ENCODE results near the gene TJP3. TPM values are rescaled to one million over a fixed set of nuclear protein-coding genes. Genes with fewer than 3 reads are reported as not detected.

The TJP3 gene
- total RNA-seq, 1 donor from 2014 or later = 2.0 TPM

DNA sequence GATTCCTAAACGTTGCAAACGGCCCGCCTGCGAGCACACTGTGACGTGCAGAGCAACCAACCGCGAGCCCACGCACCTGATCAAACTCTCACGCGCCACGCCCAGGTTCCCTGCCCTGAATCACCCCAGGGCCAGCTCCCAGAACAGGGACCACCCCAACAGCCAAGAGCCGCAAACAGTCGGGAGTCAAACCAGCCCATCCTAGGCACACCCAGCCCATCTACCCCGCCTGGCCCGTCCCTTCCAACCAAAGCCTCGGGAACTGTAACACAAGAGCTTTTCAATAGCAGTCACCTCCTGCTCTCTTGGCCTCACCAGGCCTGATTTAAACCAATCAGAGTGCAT, 16.8 kb upstream of the TJP3 start:
- TF ChIP-seq, protein P1, sequence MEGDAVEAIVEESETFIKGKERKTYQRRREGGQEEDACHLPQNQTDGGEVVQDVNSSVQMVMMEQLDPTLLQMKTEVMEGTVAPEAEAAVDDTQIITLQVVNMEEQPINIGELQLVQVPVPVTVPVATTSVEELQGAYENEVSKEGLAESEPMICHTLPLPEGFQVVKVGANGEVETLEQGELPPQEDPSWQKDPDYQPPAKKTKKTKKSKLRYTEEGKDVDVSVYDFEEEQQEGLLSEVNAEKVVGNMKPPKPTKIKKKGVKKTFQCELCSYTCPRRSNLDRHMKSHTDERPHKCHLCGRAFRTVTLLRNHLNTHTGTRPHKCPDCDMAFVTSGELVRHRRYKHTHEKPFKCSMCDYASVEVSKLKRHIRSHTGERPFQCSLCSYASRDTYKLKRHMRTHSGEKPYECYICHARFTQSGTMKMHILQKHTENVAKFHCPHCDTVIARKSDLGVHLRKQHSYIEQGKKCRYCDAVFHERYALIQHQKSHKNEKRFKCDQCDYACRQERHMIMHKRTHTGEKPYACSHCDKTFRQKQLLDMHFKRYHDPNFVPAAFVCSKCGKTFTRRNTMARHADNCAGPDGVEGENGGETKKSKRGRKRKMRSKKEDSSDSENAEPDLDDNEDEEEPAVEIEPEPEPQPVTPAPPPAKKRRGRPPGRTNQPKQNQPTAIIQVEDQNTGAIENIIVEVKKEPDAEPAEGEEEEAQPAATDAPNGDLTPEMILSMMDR (IDR thresholded peaks at IDR 0.05; ENCODE audit: insufficient read depth, low read depth, low read length) = no peak
- no peak for TF ChIP-seq EZH2 (IDR thresholded peaks at IDR 0.05; ENCODE audit: insufficient read depth, low read length)
- Histone ChIP-seq H2AFZ (ENCODE audit: low read depth, low read length) (no peak overlapping the region), H3K79me2 (ENCODE audit: insufficient read depth, low read length) (peaks cover 97% of the 10 kb centered on the region)

GRCh38 chr19:3691726-3692125, 16.5 kb upstream of the TJP3 start:
- H3K4me3 ChIP-seq (ENCODE audit: insufficient read depth, low read depth, low read length) = no peak overlapping the region
- H3K9ac ChIP-seq (ENCODE audit: low read length) = no peak overlapping the region
- H3K27me3 Mint-ChIP-seq (ENCODE audit: low read depth, unreplicated experiment) = no peaks in the 10 kb centered on the region
- no peaks in the 10 kb centered on the region for H3K27me3 ChIP-seq (ENCODE audit: insufficient read depth, low read length)
- H3K36me3 Mint-ChIP-seq (ENCODE audit: low read depth, unreplicated experiment) = peaks cover 9% of the 10 kb centered on the region
- H3K4me3 Mint-ChIP-seq (ENCODE audit: unreplicated experiment) = peak overlapping the region; percentile 46
- H3K27ac ChIP-seq (ENCODE audit: low read depth, low read length) = no peak overlapping the region
- H3K4me1 ChIP-seq (ENCODE audit: insufficient read depth, low read length) = peaks cover 3% of the 10 kb centered on the region
- no peaks in the 10 kb centered on the region for H3K36me3 ChIP-seq (ENCODE audit: insufficient read depth, low read length)
- no peak for FAIRE-seq
- no peak for DNase-seq (ENCODE audit: low read depth)
- H3K4me2 ChIP-seq (ENCODE audit: low read length) = no peak overlapping the region
- H3K79me2 ChIP-seq (ENCODE audit: insufficient read depth, low read length) = peaks cover 97% of the 10 kb centered on the region
- TF ChIP-seq, protein P1 (IDR thresholded peaks at IDR 0.05; ENCODE audit: insufficient read depth, low read depth, low read length) = no peak
- TF ChIP-seq EZH2 (IDR thresholded peaks at IDR 0.05; ENCODE audit: insufficient read depth, low read length) = no peak
- H2AFZ ChIP-seq (ENCODE audit: low read depth, low read length) = no peak overlapping the region
- H3K9me3 ChIP-seq (ENCODE audit: insufficient read depth, low read depth, low read length) = no peaks in the 10 kb centered on the region
- no peak overlapping the region for H3K27ac Mint-ChIP-seq (ENCODE audit: unreplicated experiment)
- no peaks in the 10 kb centered on the region for H3K9me3 Mint-ChIP-seq (ENCODE audit: unreplicated experiment)
- H3K4me1 Mint-ChIP-seq (ENCODE audit: low read depth, unreplicated experiment) = peaks cover 4% of the 10 kb centered on the region
- H4K20me1 ChIP-seq (ENCODE audit: insufficient read depth, low read length) = peaks cover 90% of the 10 kb centered on the region

More for the DNA sequence above, 16.8 kb upstream of the TJP3 start:
- Histone ChIP-seq H3K27ac (ENCODE audit: low read depth, low read length) (no peak overlapping the region), H3K27me3 (ENCODE audit: insufficient read depth, low read length) (no peaks in the 10 kb centered on the region), H3K9me3 (ENCODE audit: insufficient read depth, low read depth, low read length) (no peaks in the 10 kb centered on the region), H3K9ac (ENCODE audit: low read length) (no peak overlapping the region), H3K4me1 (ENCODE audit: insufficient read depth, low read length) (peaks cover 3% of the 10 kb centered on the region), H3K4me3 (ENCODE audit: insufficient read depth, low read depth, low read length) (no peak overlapping the region), H3K36me3 (ENCODE audit: insufficient read depth, low read length) (no peaks in the 10 kb centered on the region), H4K20me1 (ENCODE audit: insufficient read depth, low read length) (peaks cover 89% of the 10 kb centered on the region), H3K4me2 (ENCODE audit: low read length) (no peak overlapping the region)
- Mint-ChIP-seq H3K9me3 (ENCODE audit: unreplicated experiment) (no peaks in the 10 kb centered on the region), H3K27me3 (ENCODE audit: low read depth, unreplicated experiment) (no peaks in the 10 kb centered on the region), H3K4me1 (ENCODE audit: low read depth, unreplicated experiment) (peaks cover 4% of the 10 kb centered on the region), H3K27ac (ENCODE audit: unreplicated experiment) (no peak overlapping the region), H3K36me3 (ENCODE audit: low read depth, unreplicated experiment) (peaks cover 9% of the 10 kb centered on the region), H3K4me3 (ENCODE audit: unreplicated experiment) (peak overlapping the region; percentile 46)
- DNase-seq (ENCODE audit: low read depth) = no peak
- FAIRE-seq = no peak

GRCh38 chr19:3692141-3693024, 15.8 kb upstream of the TJP3 start:
- Histone ChIP-seq H3K4me1 (ENCODE audit: insufficient read depth, low read length) (peaks cover 3% of the 10 kb centered on the region), H3K4me3 (ENCODE audit: insufficient read depth, low read depth, low read length) (no peak overlapping the region), H3K27me3 (ENCODE audit: insufficient read depth, low read length) (no peaks in the 10 kb centered on the region), H3K4me2 (ENCODE audit: low read length) (no peak overlapping the region), H3K9me3 (ENCODE audit: insufficient read depth, low read depth, low read length) (no peaks in the 10 kb centered on the region), H2AFZ (ENCODE audit: low read depth, low read length) (no peak overlapping the region), H3K9ac (ENCODE audit: low read length) (no peak overlapping the region), H3K36me3 (ENCODE audit: insufficient read depth, low read length) (no peaks in the 10 kb centered on the region), H4K20me1 (ENCODE audit: insufficient read depth, low read length) (peaks cover 90% of the 10 kb centered on the region), H3K79me2 (ENCODE audit: insufficient read depth, low read length) (peaks cover 97% of the 10 kb centered on the region), H3K27ac (ENCODE audit: low read depth, low read length) (no peak overlapping the region)
- no peak overlapping the region for H3K4me3 Mint-ChIP-seq (ENCODE audit: unreplicated experiment)
- FAIRE-seq (no peak), DNase-seq (ENCODE audit: low read depth) (no peak)
- H3K27ac Mint-ChIP-seq (ENCODE audit: unreplicated experiment) = peak overlapping the region; percentile 34
- peaks cover under 1% of the 10 kb centered on the region for H3K4me1 Mint-ChIP-seq (ENCODE audit: low read depth, unreplicated experiment)
- TF ChIP-seq EZH2 (IDR thresholded peaks at IDR 0.05; ENCODE audit: insufficient read depth, low read length) = no peak
- TF ChIP-seq, protein P1 (IDR thresholded peaks at IDR 0.05; ENCODE audit: insufficient read depth, low read depth, low read length) = peak; percentile 20
- peaks cover 9% of the 10 kb centered on the region for H3K36me3 Mint-ChIP-seq (ENCODE audit: low read depth, unreplicated experiment)
- H3K27me3 Mint-ChIP-seq (ENCODE audit: low read depth, unreplicated experiment) = no peaks in the 10 kb centered on the region
- no peaks in the 10 kb centered on the region for H3K9me3 Mint-ChIP-seq (ENCODE audit: unreplicated experiment)

Measured in astrocyte (in vitro differentiated cells and primary cell).